Measurements from ENCODE around the gene RNF111.
"Not testable (repeated sequence)": the region's sequence is repeated elsewhere in the genome, so short reads cannot be mapped to it uniquely, and the experiment has no call there.

RNF111 gene

GRCh38 chr15:58999694-59000093 lies 12.2 kb downstream of the RNF111 start:
- DNase-seq (ENCODE audit: low spot score), result no peak

- DNase-seq (ENCODE audit: low spot score), result not testable (repeated sequence)
Observed at GRCh38 chr15:59000251-59000650, 12.8 kb downstream of the RNF111 start.

GRCh38 chr15:59001946-59002345 lies 14.5 kb downstream of the RNF111 start:
- no peak for DNase-seq (ENCODE audit: low spot score)

GRCh38 chr15:59002418-59002859 lies 15.0 kb downstream of the RNF111 start:
- no peak for DNase-seq (ENCODE audit: low spot score)

- DNase-seq (ENCODE audit: low spot score), result no peak
Observed at GRCh38 chr15:59005579-59005978, 18.1 kb downstream of the RNF111 start.

GRCh38 chr15:59008086-59008485 lies 20.6 kb downstream of the RNF111 start:
- DNase-seq (ENCODE audit: low spot score), result no peak

GRCh38 chr15:59011262-59011952 lies 23.9 kb downstream of the RNF111 start:
- DNase-seq (ENCODE audit: low spot score), result no peak

- DNase-seq (ENCODE audit: low spot score), result no peak
Observed at GRCh38 chr15:59013246-59013873, 25.9 kb downstream of the RNF111 start.

- DNase-seq (ENCODE audit: low spot score), result no peak
Observed at GRCh38 chr15:59014068-59014467, 26.6 kb downstream of the RNF111 start.

- DNase-seq (ENCODE audit: low spot score), result no peak
Observed at GRCh38 chr15:59017449-59017848, 30.0 kb downstream of the RNF111 start.

- DNase-seq (ENCODE audit: low spot score), result no peak
Observed at GRCh38 chr15:59018833-59019232, 31.4 kb downstream of the RNF111 start.

GRCh38 chr15:59020322-59020721 lies 32.9 kb downstream of the RNF111 start:
- no peak for DNase-seq (ENCODE audit: low spot score)

- no peak for DNase-seq (ENCODE audit: low spot score)
Observed at GRCh38 chr15:59022188-59022587, 34.7 kb downstream of the RNF111 start.

GRCh38 chr15:59026207-59026606 lies 38.7 kb downstream of the RNF111 start:
- no peak for DNase-seq (ENCODE audit: low spot score)

GRCh38 chr15:59028387-59028955 lies 41.0 kb downstream of the RNF111 start:
- DNase-seq (ENCODE audit: low spot score), result no peak

GRCh38 chr15:59029554-59029953 lies 42.1 kb downstream of the RNF111 start:
- no peak for DNase-seq (ENCODE audit: low spot score)

- DNase-seq (ENCODE audit: low spot score), result no peak
Observed at GRCh38 chr15:59035201-59035600, 47.7 kb downstream of the RNF111 start.

GRCh38 chr15:59039225-59039624 lies 51.8 kb downstream of the RNF111 start:
- DNase-seq (ENCODE audit: low spot score), result no peak

- DNase-seq (ENCODE audit: low spot score), result no peak
Observed at GRCh38 chr15:59042041-59042440, 54.6 kb downstream of the RNF111 start.

- no peak for DNase-seq (ENCODE audit: low spot score)
Observed at GRCh38 chr15:59048897-59049296, 61.4 kb downstream of the RNF111 start.

GRCh38 chr15:59051873-59052861 lies 64.7 kb downstream of the RNF111 start:
- DNase-seq (ENCODE audit: low spot score), result no peak

GRCh38 chr15:59052915-59053407 lies 65.5 kb downstream of the RNF111 start:
- DNase-seq (ENCODE audit: low spot score), result no peak
